Measurements from ENCODE around the gene FOXK2.

The FOXK2 gene

DNA sequence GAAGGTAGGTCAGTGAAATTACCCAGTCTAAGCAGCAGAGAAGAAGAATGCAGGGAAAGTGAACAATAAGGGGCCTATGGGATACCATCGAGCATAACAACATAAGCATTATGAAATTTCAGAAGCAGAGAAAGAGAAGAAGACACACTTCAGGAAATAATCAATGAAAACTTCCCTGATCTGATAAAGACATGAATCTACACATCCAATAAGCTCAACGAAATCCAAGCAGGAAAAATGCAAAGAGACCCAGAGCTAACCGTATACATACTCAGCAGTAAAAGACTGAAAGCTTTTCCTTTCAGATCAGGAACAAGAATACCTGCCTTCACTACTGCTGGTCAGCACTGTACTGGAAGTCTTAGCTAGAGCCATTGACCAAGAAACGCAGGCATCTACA lies 90.1 kb downstream of the FOXK2 start:
- Mint-ChIP-seq H3K27me3 (no peaks in the 10 kb centered on the region), H3K4me1 (ENCODE audit: low read depth) (peaks cover 1% of the 10 kb centered on the region), H3K4me3 (no peak overlapping the region), H3K9me3 (ENCODE audit: low read depth) (no peaks in the 10 kb centered on the region), H3K36me3 (no peaks in the 10 kb centered on the region), H3K27ac (no peak overlapping the region)

- H3K27me3 Mint-ChIP-seq: no peaks in the 10 kb centered on the region
- no peak overlapping the region for H3K4me3 Mint-ChIP-seq
- H3K9me3 Mint-ChIP-seq (ENCODE audit: low read depth): no peaks in the 10 kb centered on the region
- peaks cover 1% of the 10 kb centered on the region for H3K4me1 Mint-ChIP-seq (ENCODE audit: low read depth)
- H3K36me3 Mint-ChIP-seq: no peaks in the 10 kb centered on the region
- H3K27ac Mint-ChIP-seq: no peak overlapping the region
Observed at GRCh38 chr17:82611140-82612058, 91.9 kb downstream of the FOXK2 start.

DNA sequence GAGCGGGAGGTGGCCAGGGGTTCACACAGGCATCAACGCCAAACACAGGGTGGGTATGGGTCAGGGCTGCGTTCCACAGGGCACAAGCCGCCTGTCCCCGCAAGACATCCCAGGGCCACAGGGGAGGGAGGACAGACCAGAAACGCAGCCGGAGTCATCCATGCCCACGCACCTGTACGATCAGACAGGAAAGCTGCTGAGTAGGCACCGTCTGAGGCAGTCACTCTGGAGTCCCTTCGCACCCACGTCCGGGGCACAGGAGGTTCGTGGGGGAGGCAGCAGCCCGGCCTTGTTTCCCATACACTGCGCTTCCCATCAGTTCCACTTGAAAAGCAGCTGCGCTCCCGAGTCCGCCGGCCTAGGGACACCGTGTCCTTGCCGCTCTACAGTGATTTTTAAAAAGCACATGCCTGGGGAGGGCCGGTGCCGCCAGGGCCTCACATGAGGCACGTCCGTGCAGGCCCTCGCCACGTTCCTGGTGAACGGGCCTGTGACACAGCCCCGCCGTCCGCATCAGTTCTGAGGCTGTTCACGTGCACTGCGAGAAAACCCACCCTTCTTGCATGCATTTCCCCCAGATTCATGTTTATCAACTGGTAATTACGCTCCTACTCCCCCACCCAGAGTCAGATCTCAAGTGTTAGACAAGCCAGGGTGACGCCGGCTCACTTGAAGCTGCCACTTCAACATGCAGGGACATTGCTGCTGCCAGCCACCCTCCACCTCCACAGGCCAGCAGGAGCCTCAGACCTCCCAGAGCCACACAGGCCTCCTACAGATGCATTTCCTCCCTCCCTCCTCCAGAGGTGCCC lies 94.0 kb downstream of the FOXK2 start:
- H3K36me3 Mint-ChIP-seq: no peaks in the 10 kb centered on the region
- H3K4me1 Mint-ChIP-seq (ENCODE audit: low read depth): no peaks in the 10 kb centered on the region
- no peak overlapping the region for H3K27ac Mint-ChIP-seq
- H3K9me3 Mint-ChIP-seq (ENCODE audit: low read depth): no peaks in the 10 kb centered on the region
- no peak overlapping the region for H3K4me3 Mint-ChIP-seq
- H3K27me3 Mint-ChIP-seq: no peaks in the 10 kb centered on the region

GRCh38 chr17:82614095-82614631 lies 94.6 kb downstream of the FOXK2 start:
- no peaks in the 10 kb centered on the region for H3K4me1 Mint-ChIP-seq (ENCODE audit: low read depth)
- no peak overlapping the region for H3K4me3 Mint-ChIP-seq
- no peak overlapping the region for H3K27ac Mint-ChIP-seq
- H3K9me3 Mint-ChIP-seq (ENCODE audit: low read depth): no peaks in the 10 kb centered on the region
- H3K27me3 Mint-ChIP-seq: no peaks in the 10 kb centered on the region
- H3K36me3 Mint-ChIP-seq: no peaks in the 10 kb centered on the region

DNA sequence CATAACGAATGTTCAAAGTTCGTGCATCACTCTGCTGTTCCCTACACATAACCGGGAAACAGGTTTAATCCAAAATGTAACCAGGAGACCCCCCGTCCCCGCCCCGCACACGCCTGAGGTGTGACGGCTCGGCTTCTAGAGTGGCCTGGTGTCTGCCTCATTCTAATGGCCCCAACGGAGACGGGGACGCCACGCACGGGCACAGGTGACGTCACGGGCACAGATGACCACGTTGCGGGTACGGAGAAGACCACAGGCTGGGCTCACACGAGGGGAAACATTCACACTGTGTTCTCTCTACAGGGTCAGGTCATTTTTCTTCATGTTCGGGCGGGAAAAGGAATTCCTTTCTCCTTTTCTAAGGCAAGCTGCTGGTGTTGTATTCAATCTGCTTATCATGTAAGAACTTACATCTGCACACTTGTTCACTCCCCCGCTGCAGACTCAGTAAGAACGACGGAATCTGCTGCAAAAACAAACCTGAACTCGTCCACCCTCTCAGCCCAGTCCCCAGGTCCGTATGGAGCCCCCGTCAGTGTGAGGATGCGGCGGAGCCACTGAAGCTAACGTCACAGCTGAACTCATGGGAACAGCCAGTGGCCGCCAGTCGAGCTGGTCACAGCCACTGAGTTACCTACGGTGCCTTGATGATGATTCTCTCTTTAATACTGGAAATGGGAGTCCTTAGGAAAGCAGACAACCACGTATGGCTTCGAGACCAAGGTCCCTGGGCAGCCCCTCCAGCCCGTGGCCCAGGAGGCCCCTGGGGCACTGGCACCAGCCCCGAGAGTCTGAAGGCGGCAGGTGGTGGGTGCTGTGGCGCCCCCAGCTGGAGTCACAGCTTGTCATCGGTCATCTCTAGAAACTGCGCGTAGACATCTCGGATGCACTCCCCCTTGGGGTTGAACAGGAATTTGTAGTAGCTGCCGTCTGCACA lies 95.8 kb downstream of the FOXK2 start:
- Mint-ChIP-seq H3K27me3 (no peaks in the 10 kb centered on the region), H3K9me3 (ENCODE audit: low read depth) (no peaks in the 10 kb centered on the region), H3K27ac (no peak overlapping the region), H3K36me3 (no peaks in the 10 kb centered on the region), H3K4me3 (no peak overlapping the region), H3K4me1 (ENCODE audit: low read depth) (no peaks in the 10 kb centered on the region)

- H3K9me3 Mint-ChIP-seq (ENCODE audit: low read depth): no peaks in the 10 kb centered on the region
- H3K27ac Mint-ChIP-seq: no peak overlapping the region
- H3K4me3 Mint-ChIP-seq: no peak overlapping the region
- peaks cover 2% of the 10 kb centered on the region for H3K36me3 Mint-ChIP-seq
- no peaks in the 10 kb centered on the region for H3K27me3 Mint-ChIP-seq
- H3K4me1 Mint-ChIP-seq (ENCODE audit: low read depth): no peaks in the 10 kb centered on the region
Observed at GRCh38 chr17:82616021-82616711, 96.6 kb downstream of the FOXK2 start.

GRCh38 chr17:82619211-82619610 lies 99.7 kb downstream of the FOXK2 start:
- no peak overlapping the region for H3K27ac Mint-ChIP-seq
- peaks cover 4% of the 10 kb centered on the region for H3K36me3 Mint-ChIP-seq
- no peaks in the 10 kb centered on the region for H3K9me3 Mint-ChIP-seq (ENCODE audit: low read depth)
- no peaks in the 10 kb centered on the region for H3K4me1 Mint-ChIP-seq (ENCODE audit: low read depth)
- no peaks in the 10 kb centered on the region for H3K27me3 Mint-ChIP-seq
- no peak overlapping the region for H3K4me3 Mint-ChIP-seq

DNA sequence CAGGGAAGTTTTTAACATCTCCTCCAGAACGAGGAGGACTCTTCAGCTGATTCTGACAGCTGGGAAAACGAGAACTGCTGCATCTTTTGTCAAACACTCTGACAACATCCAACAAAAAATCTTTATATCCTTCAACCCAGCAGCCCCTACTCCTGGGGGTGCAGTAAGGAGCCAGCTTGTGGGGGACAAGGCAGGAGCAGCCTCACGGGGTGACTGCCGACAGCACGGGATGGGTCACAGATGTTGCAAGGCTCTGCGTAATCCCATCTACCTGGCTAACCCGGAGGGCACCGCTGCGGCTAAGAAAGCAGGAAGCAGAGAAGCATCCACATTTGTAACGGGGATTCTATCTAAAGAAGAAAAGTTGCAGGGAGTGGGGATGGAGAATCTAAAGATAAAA lies 100.1 kb downstream of the FOXK2 start:
- no peak overlapping the region for H3K4me3 Mint-ChIP-seq
- H3K9me3 Mint-ChIP-seq (ENCODE audit: low read depth): no peaks in the 10 kb centered on the region
- no peak overlapping the region for H3K27ac Mint-ChIP-seq
- no peaks in the 10 kb centered on the region for H3K4me1 Mint-ChIP-seq (ENCODE audit: low read depth)
- H3K27me3 Mint-ChIP-seq: no peaks in the 10 kb centered on the region
- peaks cover 4% of the 10 kb centered on the region for H3K36me3 Mint-ChIP-seq

DNA sequence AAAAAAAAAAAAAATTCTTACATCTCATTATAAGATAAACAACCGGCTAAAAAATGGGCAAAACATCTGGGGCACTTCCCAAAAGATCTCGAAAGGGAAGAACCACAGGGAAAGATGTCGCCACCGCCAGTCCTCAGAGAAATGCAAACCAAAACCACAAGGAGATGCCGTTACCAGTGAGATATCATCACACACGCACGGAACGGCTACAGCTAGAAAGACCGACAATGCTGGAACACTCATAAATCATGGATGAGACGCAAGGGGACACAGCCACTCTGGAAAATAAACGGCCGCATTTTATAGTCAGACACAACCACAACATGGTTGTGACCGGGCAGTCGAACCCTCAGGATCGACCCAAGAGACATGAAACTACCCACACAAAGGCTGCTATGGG lies 104.2 kb downstream of the FOXK2 start:
- peaks cover 4% of the 10 kb centered on the region for H3K36me3 Mint-ChIP-seq

GRCh38 chr17:82627405-82627804 lies 107.9 kb downstream of the FOXK2 start:
- Mint-ChIP-seq H3K36me3 (peaks cover 2% of the 10 kb centered on the region), H3K9me3 (ENCODE audit: low read depth) (no peaks in the 10 kb centered on the region), H3K27me3 (no peaks in the 10 kb centered on the region), H3K4me1 (ENCODE audit: low read depth) (peaks cover 2% of the 10 kb centered on the region), H3K4me3 (no peak overlapping the region), H3K27ac (no peak overlapping the region)

More for the DNA sequence above, 104.2 kb downstream of the FOXK2 start:
- H3K27me3 Mint-ChIP-seq: no peaks in the 10 kb centered on the region
- no peaks in the 10 kb centered on the region for H3K4me1 Mint-ChIP-seq (ENCODE audit: low read depth)
- H3K27ac Mint-ChIP-seq: no peak overlapping the region
- H3K4me3 Mint-ChIP-seq: no peak overlapping the region
- no peaks in the 10 kb centered on the region for H3K9me3 Mint-ChIP-seq (ENCODE audit: low read depth)

GRCh38 chr17:82629748-82630147 lies 110.2 kb downstream of the FOXK2 start:
- no peaks in the 10 kb centered on the region for H3K27me3 Mint-ChIP-seq
- H3K27ac Mint-ChIP-seq: no peak overlapping the region
- H3K4me1 Mint-ChIP-seq (ENCODE audit: low read depth): peaks cover 13% of the 10 kb centered on the region
- no peaks in the 10 kb centered on the region for H3K36me3 Mint-ChIP-seq
- H3K4me3 Mint-ChIP-seq: no peak overlapping the region
- no peaks in the 10 kb centered on the region for H3K9me3 Mint-ChIP-seq (ENCODE audit: low read depth)

DNA sequence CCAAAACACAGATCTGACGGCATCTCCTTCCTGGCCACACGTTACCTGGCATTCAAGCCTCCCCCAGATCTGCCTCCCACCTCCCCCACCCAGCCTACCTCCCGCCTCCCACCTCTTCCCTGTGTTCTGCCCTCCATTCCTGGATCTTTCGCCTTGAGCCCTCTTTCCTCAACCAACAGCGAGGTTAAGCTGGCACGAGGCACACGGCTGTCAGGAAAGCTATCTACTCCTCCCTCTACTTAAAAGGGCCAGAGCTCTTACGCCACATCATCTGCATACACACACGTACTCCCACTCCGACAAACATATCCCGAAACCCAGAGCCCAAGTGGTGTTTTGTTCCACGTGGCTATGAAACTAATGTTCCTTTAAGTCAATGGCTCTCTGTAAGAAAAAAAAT lies 110.7 kb downstream of the FOXK2 start:
- no peak overlapping the region for H3K27ac Mint-ChIP-seq
- H3K4me3 Mint-ChIP-seq: no peak overlapping the region
- no peaks in the 10 kb centered on the region for H3K36me3 Mint-ChIP-seq
- peaks cover 15% of the 10 kb centered on the region for H3K4me1 Mint-ChIP-seq (ENCODE audit: low read depth)
- no peaks in the 10 kb centered on the region for H3K27me3 Mint-ChIP-seq
- no peaks in the 10 kb centered on the region for H3K9me3 Mint-ChIP-seq (ENCODE audit: low read depth)

DNA sequence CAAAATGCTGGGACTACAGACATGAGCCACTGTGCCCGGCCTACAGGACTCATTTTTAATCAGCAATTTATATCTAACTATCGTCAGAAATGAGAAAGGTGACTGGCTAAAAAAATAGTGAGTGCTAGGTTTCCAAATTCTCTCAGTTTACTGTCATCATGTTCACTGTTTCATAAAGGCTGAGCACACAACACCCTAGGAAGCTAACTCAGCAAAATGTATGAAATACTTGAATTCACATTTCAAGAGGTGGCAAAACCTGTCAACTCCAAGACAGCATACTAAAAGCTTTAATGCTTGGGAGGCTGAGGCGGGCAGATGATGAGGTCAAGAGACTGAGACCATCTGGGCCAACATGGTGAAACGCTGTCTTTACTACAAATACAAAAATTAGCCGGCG lies 112.0 kb downstream of the FOXK2 start:
- H3K9me3 Mint-ChIP-seq (ENCODE audit: low read depth): no peaks in the 10 kb centered on the region
- peaks cover under 1% of the 10 kb centered on the region for H3K36me3 Mint-ChIP-seq
- no peak overlapping the region for H3K4me3 Mint-ChIP-seq
- H3K27ac Mint-ChIP-seq: no peak overlapping the region
- H3K27me3 Mint-ChIP-seq: no peaks in the 10 kb centered on the region
- peaks cover 18% of the 10 kb centered on the region for H3K4me1 Mint-ChIP-seq (ENCODE audit: low read depth)

GRCh38 chr17:82632451-82632850 lies 112.9 kb downstream of the FOXK2 start:
- Mint-ChIP-seq H3K27ac (no peak overlapping the region), H3K27me3 (no peaks in the 10 kb centered on the region), H3K4me3 (no peak overlapping the region), H3K9me3 (ENCODE audit: low read depth) (no peaks in the 10 kb centered on the region), H3K36me3 (peaks cover 9% of the 10 kb centered on the region), H3K4me1 (ENCODE audit: low read depth) (peaks cover 25% of the 10 kb centered on the region)

All from activated naive CD8-positive, alpha-beta T cell (primary cell).